Prostate gland (tissue), 2 donors: ENCODE results near the gene ILK. TPM values are rescaled to one million over a fixed set of nuclear protein-coding genes. Genes with fewer than 3 reads are reported as not detected.

ENCODE experiments used
- DNase-seq: peaks from one replicate; pipeline ENCODE4 v3.0.0-alpha.2; 2019; ENCODE audit warnings: low spot score
- H3K27ac ChIP-seq, 2 donors: fragments of 200-600 bp; sonication (generic); 2 replicates each; pipeline ENCODE4 v1.5.1; 2017 to 2019
- H3K27me3 ChIP-seq: fragments of 200-600 bp; sonication (generic); replicated peaks from 2 replicates; pipeline ENCODE4 v1.5.1; 2019; ENCODE audit not compliant: insufficient read depth
- H3K36me3 ChIP-seq, 2 donors: fragments of 200-600 bp; sonication (generic); 1 replicate in 1 of 2; 2 replicates in 1 of 2; pipeline versions ENCODE4 v1.5.1 to v1.8.1; 2017 to 2019
- H3K4me1 ChIP-seq: fragments of 200-600 bp; sonication (generic); replicated peaks from 2 replicates; pipeline ENCODE4 v1.5.1; 2019
- H3K4me3 ChIP-seq, 2 donors: fragments of 200-600 bp; sonication (generic); 2 replicates each; pipeline ENCODE4 v1.5.1; 2017 to 2019
- H3K9me3 ChIP-seq: fragments of 200-600 bp; sonication (generic); 2 replicates; pipeline ENCODE4 v1.5.1; 2017
- POLR2A ChIP-seq: fragments of 450-650 bp; IDR thresholded peaks from one replicate; pipeline ENCODE4 v1.6.1; 2016; ENCODE audit warnings: antibody characterized with exemption, mild to moderate bottlenecking
- POLR2AphosphoS5 ChIP-seq: sonication (generic); formaldehyde crosslinking; IDR thresholded peaks from one replicate; pipeline ENCODE4 v1.6.1; 2017; ENCODE audit warnings: antibody characterized with exemption
- WGBS: methylation state at CpG from one replicate; pipeline ENCODE4 v1.1.5; 2018; 5-methylcytosine and 5-hydroxymethylcytosine counted together
- intact Hi-C: fragments of 100-400 bp; cut with DNase I; formaldehyde crosslinking; loops from one replicate; pipeline ENCODE4 v1.14.2; 2022
- total RNA-seq, 2 donors: library from RNA; depleted of rRNA; stranded (reverse); fragments of >200 nt; gene quantifications; one replicate each; pipeline ENCODE4 v1.1.0, GENCODE V29; 2016
- TF ChIP-seq, protein P1 (sequence below), 4 experiments: fragments of 200-600 bp in 2 of 4; fragments of 450-650 bp in 2 of 4; sonication (generic) in 2 of 4; IDR thresholded peaks; 1 replicate in 3 of 4; 2 replicates in 1 of 4; pipeline ENCODE4 v1.5.1; 2016 to 2019; ENCODE audit warnings: antibody characterized with exemption in 4 of 4, mild to moderate bottlenecking in 2 of 4, moderate library complexity in 2 of 4

Gene ILK
- total RNA-seq, 2 donors from 2014 or later, result 172 to 195 TPM

DNA sequence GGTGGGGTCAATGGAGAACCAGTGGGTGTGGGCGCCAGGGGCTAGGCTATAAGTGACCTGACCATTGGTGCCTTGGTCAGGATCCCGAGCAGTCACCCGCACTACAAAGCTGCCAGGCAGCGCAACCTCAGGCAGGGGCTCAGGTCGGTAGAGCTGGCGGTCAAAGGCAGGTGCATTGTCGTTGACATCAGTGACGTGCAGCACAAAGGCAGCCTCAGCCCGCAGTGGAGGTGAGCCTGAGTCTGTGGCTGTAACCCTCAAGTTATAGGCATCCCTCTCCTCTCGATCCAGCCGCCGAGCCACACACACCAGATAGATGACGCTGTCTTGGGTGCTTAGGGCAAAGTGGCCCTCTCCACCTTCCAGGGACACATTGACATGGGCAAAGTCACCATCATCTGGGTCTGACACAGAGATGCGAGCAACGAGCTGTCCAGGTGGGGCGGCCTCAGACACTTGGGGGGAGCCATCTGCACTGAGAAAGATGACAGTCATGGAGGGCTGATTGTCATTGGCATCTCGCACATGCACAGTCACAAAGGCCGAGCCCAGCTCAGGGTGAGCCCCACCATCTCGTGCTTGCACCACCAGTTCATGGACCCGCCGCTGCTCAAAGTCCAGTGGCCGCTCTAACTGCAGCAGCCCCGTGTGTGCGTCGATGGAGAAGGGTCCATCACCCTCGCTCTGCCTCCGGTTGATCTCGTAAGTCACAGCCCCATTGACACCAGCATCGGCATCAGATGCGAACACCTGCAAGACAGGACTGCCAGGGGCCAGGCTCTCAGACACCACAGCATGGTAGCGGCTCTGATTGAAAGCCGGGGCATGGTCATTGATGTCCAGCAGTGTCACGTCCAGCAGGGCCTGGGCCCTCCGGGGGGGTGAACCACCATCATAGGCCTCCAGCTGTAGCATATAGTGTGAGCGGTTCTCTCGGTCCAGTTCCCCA, 36.7 kb downstream of the ILK start:
- Histone ChIP-seq H3K36me3 (peaks cover 0 to 6% of the 10 kb centered on the region in 2 donors), H3K27ac (no peak overlapping the region), H3K27me3 (no peaks in the 10 kb centered on the region), H3K9me3 (no peaks in the 10 kb centered on the region), H3K4me3 (no peak overlapping the region), H3K4me1 (no peaks in the 10 kb centered on the region)
- 93% methylated on average over 29 of the region's 36 CpGs for WGBS
- intact Hi-C loops, result no loop called here
- TF ChIP-seq POLR2AphosphoS5 (no peak), POLR2A (no peak)
- TF ChIP-seq, protein P1, sequence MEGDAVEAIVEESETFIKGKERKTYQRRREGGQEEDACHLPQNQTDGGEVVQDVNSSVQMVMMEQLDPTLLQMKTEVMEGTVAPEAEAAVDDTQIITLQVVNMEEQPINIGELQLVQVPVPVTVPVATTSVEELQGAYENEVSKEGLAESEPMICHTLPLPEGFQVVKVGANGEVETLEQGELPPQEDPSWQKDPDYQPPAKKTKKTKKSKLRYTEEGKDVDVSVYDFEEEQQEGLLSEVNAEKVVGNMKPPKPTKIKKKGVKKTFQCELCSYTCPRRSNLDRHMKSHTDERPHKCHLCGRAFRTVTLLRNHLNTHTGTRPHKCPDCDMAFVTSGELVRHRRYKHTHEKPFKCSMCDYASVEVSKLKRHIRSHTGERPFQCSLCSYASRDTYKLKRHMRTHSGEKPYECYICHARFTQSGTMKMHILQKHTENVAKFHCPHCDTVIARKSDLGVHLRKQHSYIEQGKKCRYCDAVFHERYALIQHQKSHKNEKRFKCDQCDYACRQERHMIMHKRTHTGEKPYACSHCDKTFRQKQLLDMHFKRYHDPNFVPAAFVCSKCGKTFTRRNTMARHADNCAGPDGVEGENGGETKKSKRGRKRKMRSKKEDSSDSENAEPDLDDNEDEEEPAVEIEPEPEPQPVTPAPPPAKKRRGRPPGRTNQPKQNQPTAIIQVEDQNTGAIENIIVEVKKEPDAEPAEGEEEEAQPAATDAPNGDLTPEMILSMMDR (IDR thresholded peaks at IDR 0.05), result no peak
- no peak for DNase-seq

DNA sequence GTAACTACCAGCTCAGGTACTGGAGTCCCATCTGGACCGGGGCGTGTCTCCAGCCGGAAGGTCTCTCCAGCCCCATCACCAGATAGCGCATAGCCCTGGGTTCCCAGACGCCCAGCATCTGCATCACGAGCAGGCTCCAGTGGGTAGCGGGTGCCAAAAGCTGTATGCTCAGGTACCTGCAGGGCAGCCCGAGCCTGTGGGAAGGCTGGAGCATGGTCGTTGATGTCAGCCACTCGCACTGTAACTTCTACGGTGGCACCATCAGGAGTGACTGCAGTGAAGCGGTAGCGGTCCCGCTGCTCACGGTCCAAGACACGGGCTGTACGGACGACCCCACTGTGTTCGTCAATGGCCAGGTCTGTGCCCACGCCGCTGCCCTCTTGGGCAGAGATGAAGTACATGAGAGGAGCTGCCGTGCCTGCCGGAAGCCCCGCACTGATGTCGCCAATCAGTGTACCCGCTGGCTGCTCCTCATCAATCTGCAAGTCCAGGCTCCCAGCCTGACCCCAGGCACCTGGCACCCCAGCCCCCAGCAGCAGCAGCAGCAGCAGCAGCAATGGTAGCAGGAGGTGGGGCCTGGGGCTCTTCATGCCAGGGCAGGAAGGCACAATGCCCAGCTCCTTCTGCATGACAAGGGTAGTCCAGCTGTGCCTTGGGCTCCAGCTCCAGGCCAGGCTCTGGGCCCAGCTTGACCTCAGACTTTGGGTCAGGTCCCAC, 37.6 kb downstream of the ILK start:
- Histone ChIP-seq H3K4me1 (no peaks in the 10 kb centered on the region), H3K4me3 (no peak overlapping the region), H3K9me3 (no peaks in the 10 kb centered on the region), H3K36me3 (peaks cover 0 to 6% of the 10 kb centered on the region in 2 donors), H3K27me3 (no peaks in the 10 kb centered on the region), H3K27ac (no peak overlapping the region)
- TF ChIP-seq POLR2A, result no peak
- TF ChIP-seq, protein P1 (IDR thresholded peaks at IDR 0.05), result no peak
- no peak for TF ChIP-seq POLR2AphosphoS5
- intact Hi-C loops, result no loop called here
- DNase-seq, result no peak
- 95% methylated on average over 25 of the region's 26 CpGs for WGBS

DNA sequence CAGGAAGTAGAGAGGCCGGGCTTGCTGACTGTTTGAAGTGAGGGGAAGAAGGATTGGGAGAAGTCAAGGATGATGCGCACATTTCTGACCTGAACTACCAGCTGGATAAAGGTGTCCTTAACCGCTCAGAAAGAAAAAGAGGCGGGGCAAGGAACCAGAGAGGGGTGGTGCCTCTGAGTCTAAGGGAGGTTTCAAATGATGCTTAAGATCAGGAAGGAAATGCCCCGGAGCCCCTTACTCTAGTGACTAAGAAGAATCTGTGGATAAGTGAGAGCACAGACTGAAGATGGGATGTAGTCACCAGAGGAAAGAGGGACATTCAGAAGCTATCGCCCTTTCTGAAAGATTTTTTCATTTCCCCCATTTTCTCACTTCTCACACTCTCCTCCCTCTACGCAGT, 39.4 kb downstream of the ILK start:
- Histone ChIP-seq H3K4me1 (no peaks in the 10 kb centered on the region), H3K27ac (no peak overlapping the region), H3K36me3 (peaks cover 0 to 6% of the 10 kb centered on the region in 2 donors), H3K9me3 (no peaks in the 10 kb centered on the region), H3K4me3 (no peak overlapping the region), H3K27me3 (no peaks in the 10 kb centered on the region)
- intact Hi-C loops, result no loop called here
- WGBS, result 87% methylated on average over 7 of the region's 7 CpGs
- TF ChIP-seq, protein P1 (IDR thresholded peaks at IDR 0.05), result no peak
- TF ChIP-seq POLR2A (no peak), POLR2AphosphoS5 (no peak)
- no peak for DNase-seq

DNA sequence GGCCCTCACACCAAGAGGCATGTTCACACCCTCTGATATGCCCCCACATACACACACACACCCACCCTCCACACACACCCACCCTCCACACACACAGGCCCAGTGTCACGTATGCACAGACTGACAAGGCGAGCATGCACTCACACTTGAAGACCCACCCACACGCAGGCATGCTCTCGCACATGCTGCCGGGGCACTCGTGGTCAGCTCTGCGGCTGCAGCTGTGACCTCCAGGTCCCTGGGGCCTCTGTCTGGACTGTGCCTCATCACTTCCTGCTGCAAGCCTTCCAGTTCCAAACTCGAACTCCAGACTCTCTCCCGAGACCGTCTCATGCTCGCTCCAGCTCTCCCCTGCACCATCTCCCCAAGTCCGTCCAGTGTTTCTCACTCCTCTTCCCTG, 42.5 kb downstream of the ILK start:
- WGBS, result 73% methylated on average over 12 of the region's 12 CpGs
- Histone ChIP-seq H3K4me1 (no peaks in the 10 kb centered on the region), H3K4me3 (no peak overlapping the region), H3K27ac (peak overlapping the region in 1 of 2 donors; percentile 53), H3K27me3 (no peaks in the 10 kb centered on the region), H3K36me3 (no peaks in the 10 kb centered on the region), H3K9me3 (no peaks in the 10 kb centered on the region)
- TF ChIP-seq, protein P1 (IDR thresholded peaks at IDR 0.05), result no peak
- TF ChIP-seq POLR2A, result no peak
- no peak for TF ChIP-seq POLR2AphosphoS5
- no peak for DNase-seq
- intact Hi-C loops, result no loop called here
